GM12891 (cell line): ENCODE measurements around the gene FLNC.

Experiments used
- PAX5 ChIP-seq: IDR thresholded peaks from 2 replicates; pipeline ENCODE4 v1.6.1; 2011; ENCODE audit warnings: low read length, moderate library complexity, mild to moderate bottlenecking; ENCODE audit not compliant: insufficient read depth, severe bottlenecking
- POLR2A ChIP-seq: IDR thresholded peaks from 2 replicates; pipeline ENCODE4 v1.6.1; 2011; ENCODE audit warnings: low read depth, low read length, control low read depth
- POLR2AphosphoS5 ChIP-seq: IDR thresholded peaks from 2 replicates; pipeline ENCODE4 v1.6.1; 2011; ENCODE audit warnings: low read depth, low read length, control low read depth
- POU2F2 ChIP-seq: IDR thresholded peaks from 2 replicates; pipeline ENCODE4 v1.6.1; 2011; ENCODE audit warnings: low read depth, mild to moderate bottlenecking, control low read depth, low read length, moderate library complexity
- SPI1 ChIP-seq: IDR thresholded peaks from 2 replicates; pipeline ENCODE4 v1.6.1; 2011; ENCODE audit warnings: low read depth, low read length, control low read depth
- TAF1 ChIP-seq: IDR thresholded peaks from 2 replicates; pipeline ENCODE4 v1.6.1; 2011; ENCODE audit warnings: low read depth, low read length, control low read depth

GRCh38 chr7:128821724-128822123 lies 8.5 kb upstream of the FLNC start:
- TF ChIP-seq POLR2A (no peak), POLR2AphosphoS5 (no peak), SPI1 (no peak), TAF1 (no peak), PAX5 (no peak), POU2F2 (no peak)
